Neural cell (in vitro differentiated cells): ENCODE measurements around the gene CEACAM4. TPM values are rescaled to one million over a fixed set of nuclear protein-coding genes. Genes with fewer than 3 reads are reported as not detected.

ENCODE experiments used
- H2AFZ ChIP-seq: fragments of 200-600, 300-800 bp; sonication (generic), shearing (Covaris generic); 2 replicates; pipeline ENCODE4 v1.6.0; 2014; ENCODE audit warnings: low read depth, mild to moderate bottlenecking, antibody characterized with exemption, low read length, moderate library complexity
- H3F3A ChIP-seq: fragments of 200-600 bp; shearing (Covaris generic); 2 replicates; pipeline ENCODE4 v1.6.1; 2016; ENCODE audit warnings: mild to moderate bottlenecking, moderate library complexity, mixed read lengths, antibody characterized with exemption, low read length; ENCODE audit not compliant: insufficient read depth, poor library complexity, severe bottlenecking
- H3K27ac ChIP-seq: fragments of 200-600, 300-800 bp; sonication (generic), shearing (Covaris generic); 2 replicates; pipeline ENCODE4 v1.5.1; 2014; ENCODE audit warnings: mild to moderate bottlenecking, low read length, moderate library complexity
- H3K27me3 ChIP-seq: fragments of 300-800, 200-600 bp; sonication (generic), shearing (Covaris generic); 2 replicates; pipeline ENCODE4 v1.6.0; 2014; ENCODE audit warnings: mild to moderate bottlenecking, low read depth, low read length, moderate library complexity; ENCODE audit not compliant: insufficient read depth
- H3K36me3 ChIP-seq: fragments of 300-800, 200-600 bp; sonication (generic), shearing (Covaris generic); 2 replicates; pipeline ENCODE4 v1.5.1; 2014; ENCODE audit warnings: mild to moderate bottlenecking, antibody characterized with exemption, low read length, moderate library complexity; ENCODE audit not compliant: insufficient read depth
- H3K4me2 ChIP-seq: fragments of 300-800, 200-600 bp; sonication (generic), shearing (Covaris generic); 2 replicates; pipeline ENCODE4 v1.6.0; 2014; ENCODE audit warnings: mild to moderate bottlenecking, low read length
- H3K4me3 ChIP-seq: fragments of 300-800, 200-600 bp; sonication (generic), shearing (Covaris generic); 2 replicates; pipeline ENCODE4 v1.5.1; 2014; ENCODE audit warnings: mild to moderate bottlenecking, low read length, moderate library complexity
- H3K79me2 ChIP-seq: fragments of 200-600 bp; shearing (Covaris generic); replicated peaks from 2 replicates; pipeline ENCODE4 v1.6.0; 2014; ENCODE audit warnings: mild to moderate bottlenecking, low read length, moderate library complexity; ENCODE audit not compliant: insufficient read depth
- H3K9ac ChIP-seq: fragments of 300-800, 200-600 bp; sonication (generic), shearing (Covaris generic); 2 replicates; pipeline ENCODE4 v1.6.1; 2016; ENCODE audit warnings: mild to moderate bottlenecking, low read length, mixed read lengths
- H3K9me2 ChIP-seq: fragments of 200-600 bp; shearing (Covaris generic); 2 replicates; pipeline ENCODE4 v1.6.1; 2016; ENCODE audit warnings: mild to moderate bottlenecking, low read length, mixed read lengths; ENCODE audit not compliant: insufficient read depth
- H3K9me3 ChIP-seq: fragments of 200-600, 300-800 bp; sonication (generic), shearing (Covaris generic); 2 replicates; pipeline ENCODE4 v1.6.1; 2016; ENCODE audit warnings: mild to moderate bottlenecking, mixed run types, low read length, moderate library complexity, mixed read lengths
- H4K20me1 ChIP-seq: fragments of 200-600 bp; shearing (Covaris generic); 2 replicates; pipeline ENCODE4 v1.6.1; 2016; ENCODE audit warnings: mild to moderate bottlenecking, mixed run types; ENCODE audit not compliant: insufficient read depth
- EP300 ChIP-seq: fragments of 450-650 bp; conservative IDR thresholded peaks from 2 replicates; pipeline ENCODE4 v1.6.1; 2014; ENCODE audit warnings: antibody characterized with exemption, mild to moderate bottlenecking, moderate library complexity; ENCODE audit not compliant: poor library complexity, severe bottlenecking
- EZH2 ChIP-seq: fragments of 200-600, 300-800 bp; shearing (Covaris generic), sonication (generic); IDR thresholded peaks from 2 replicates; pipeline ENCODE4 v1.6.1; 2014; ENCODE audit warnings: antibody characterized with exemption, low read length, borderline replicate concordance, mild to moderate bottlenecking; ENCODE audit not compliant: insufficient read depth, poor library complexity, severe bottlenecking
- MXI1 ChIP-seq: fragments of 450-650 bp; conservative IDR thresholded peaks from 2 replicates; pipeline ENCODE4 v1.6.1; 2014; ENCODE audit warnings: antibody characterized with exemption, mild to moderate bottlenecking; ENCODE audit not compliant: poor library complexity, severe bottlenecking
- POLR2AphosphoS5 ChIP-seq: IDR thresholded peaks from 2 replicates; pipeline ENCODE4 v1.6.1; 2012
- RAD21 ChIP-seq: fragments of 450-650 bp; conservative IDR thresholded peaks from 2 replicates; pipeline ENCODE4 v1.6.1; 2014; ENCODE audit warnings: antibody characterized with exemption, mild to moderate bottlenecking, moderate library complexity
- SMC3 ChIP-seq: fragments of 450-650 bp; conservative IDR thresholded peaks from 2 replicates; pipeline ENCODE4 v1.6.1; 2014; ENCODE audit warnings: antibody characterized with exemption, mild to moderate bottlenecking, moderate library complexity; ENCODE audit not compliant: poor library complexity
- TAF1 ChIP-seq: IDR thresholded peaks from 2 replicates; pipeline ENCODE4 v1.6.1; 2012; ENCODE audit warnings: low read depth
- polyA minus RNA-seq: library from RNA; depleted of rRNA, polyadenylated mRNA; stranded (reverse); fragments of >200 nt; gene quantifications from 2 replicates; pipeline ENCODE4 v1.2.3, GENCODE V29; 2014
- polyA plus RNA-seq: library from polyadenylated mRNA; depleted of rRNA; stranded (reverse); fragments of >200 nt; gene quantifications from 2 replicates; pipeline ENCODE4 v1.2.3, GENCODE V29; 2014
- TF ChIP-seq, protein P1 (sequence below): IDR thresholded peaks from 2 replicates; pipeline ENCODE4 v1.6.1; 2012; ENCODE audit warnings: borderline replicate concordance
- TF ChIP-seq, protein P2 (sequence below): fragments of 450-650 bp; IDR thresholded peaks from 2 replicates; pipeline ENCODE4 v1.5.1; 2014; ENCODE audit warnings: antibody characterized with exemption, mild to moderate bottlenecking, moderate library complexity; ENCODE audit not compliant: poor library complexity, severe bottlenecking

CEACAM4 gene
- not detected in 2 replicates for polyA plus RNA-seq
- polyA minus RNA-seq: not detected in 2 replicates

GRCh38 chr19:41626877-41627276 is at the start of gene CEACAM4:
CEACAM4 (minus strand) TSS chr19:41627074; CDS start chr19:41626963, 111 bp downstream.
- H2AFZ ChIP-seq: no peak within 1 kb of the TSS
- H3K9me2 ChIP-seq: no peaks in the 10 kb centered on the region
- H3F3A ChIP-seq: no peaks in the 10 kb centered on the region
- no peak within 1 kb of the TSS for H3K4me3 ChIP-seq
- no peaks in the 10 kb centered on the region for H3K27me3 ChIP-seq
- no peak for TF ChIP-seq SMC3
- TF ChIP-seq EZH2: no peak
- no peak for TF ChIP-seq RAD21
- no peak for TF ChIP-seq MXI1
- TF ChIP-seq TAF1: no peak
- no peak for TF ChIP-seq POLR2AphosphoS5
- TF ChIP-seq, protein P1, sequence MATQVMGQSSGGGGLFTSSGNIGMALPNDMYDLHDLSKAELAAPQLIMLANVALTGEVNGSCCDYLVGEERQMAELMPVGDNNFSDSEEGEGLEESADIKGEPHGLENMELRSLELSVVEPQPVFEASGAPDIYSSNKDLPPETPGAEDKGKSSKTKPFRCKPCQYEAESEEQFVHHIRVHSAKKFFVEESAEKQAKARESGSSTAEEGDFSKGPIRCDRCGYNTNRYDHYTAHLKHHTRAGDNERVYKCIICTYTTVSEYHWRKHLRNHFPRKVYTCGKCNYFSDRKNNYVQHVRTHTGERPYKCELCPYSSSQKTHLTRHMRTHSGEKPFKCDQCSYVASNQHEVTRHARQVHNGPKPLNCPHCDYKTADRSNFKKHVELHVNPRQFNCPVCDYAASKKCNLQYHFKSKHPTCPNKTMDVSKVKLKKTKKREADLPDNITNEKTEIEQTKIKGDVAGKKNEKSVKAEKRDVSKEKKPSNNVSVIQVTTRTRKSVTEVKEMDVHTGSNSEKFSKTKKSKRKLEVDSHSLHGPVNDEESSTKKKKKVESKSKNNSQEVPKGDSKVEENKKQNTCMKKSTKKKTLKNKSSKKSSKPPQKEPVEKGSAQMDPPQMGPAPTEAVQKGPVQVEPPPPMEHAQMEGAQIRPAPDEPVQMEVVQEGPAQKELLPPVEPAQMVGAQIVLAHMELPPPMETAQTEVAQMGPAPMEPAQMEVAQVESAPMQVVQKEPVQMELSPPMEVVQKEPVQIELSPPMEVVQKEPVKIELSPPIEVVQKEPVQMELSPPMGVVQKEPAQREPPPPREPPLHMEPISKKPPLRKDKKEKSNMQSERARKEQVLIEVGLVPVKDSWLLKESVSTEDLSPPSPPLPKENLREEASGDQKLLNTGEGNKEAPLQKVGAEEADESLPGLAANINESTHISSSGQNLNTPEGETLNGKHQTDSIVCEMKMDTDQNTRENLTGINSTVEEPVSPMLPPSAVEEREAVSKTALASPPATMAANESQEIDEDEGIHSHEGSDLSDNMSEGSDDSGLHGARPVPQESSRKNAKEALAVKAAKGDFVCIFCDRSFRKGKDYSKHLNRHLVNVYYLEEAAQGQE: no peak
- TF ChIP-seq EP300: no peak
- no peaks in the 10 kb centered on the region for H3K79me2 ChIP-seq
- no peak within 1 kb of the TSS for H3K4me2 ChIP-seq
- no peak within 1 kb of the TSS for H3K27ac ChIP-seq
- no peak within 1 kb of the TSS for H3K9ac ChIP-seq
- H3K36me3 ChIP-seq: no peaks in the 10 kb centered on the region
- no peaks in the 10 kb centered on the region for H3K9me3 ChIP-seq
- H4K20me1 ChIP-seq: no peaks in the 10 kb centered on the region

- no peaks in the 10 kb centered on the region for H4K20me1 ChIP-seq
- no peak overlapping the region for H2AFZ ChIP-seq
- no peak overlapping the region for H3K27ac ChIP-seq
- no peaks in the 10 kb centered on the region for H3F3A ChIP-seq
- H3K27me3 ChIP-seq: no peaks in the 10 kb centered on the region
- no peaks in the 10 kb centered on the region for H3K36me3 ChIP-seq
- no peaks in the 10 kb centered on the region for H3K79me2 ChIP-seq
- H3K4me3 ChIP-seq: no peak overlapping the region
- no peak overlapping the region for H3K9ac ChIP-seq
- no peaks in the 10 kb centered on the region for H3K9me2 ChIP-seq
- H3K9me3 ChIP-seq: no peaks in the 10 kb centered on the region
- H3K4me2 ChIP-seq: no peak overlapping the region
- TF ChIP-seq TAF1: no peak
- no peak for TF ChIP-seq POLR2AphosphoS5
- TF ChIP-seq RAD21: no peak
- TF ChIP-seq EZH2: no peak
- TF ChIP-seq, protein P1: no peak
- TF ChIP-seq MXI1: no peak
- no peak for TF ChIP-seq EP300
- TF ChIP-seq, protein P2, sequence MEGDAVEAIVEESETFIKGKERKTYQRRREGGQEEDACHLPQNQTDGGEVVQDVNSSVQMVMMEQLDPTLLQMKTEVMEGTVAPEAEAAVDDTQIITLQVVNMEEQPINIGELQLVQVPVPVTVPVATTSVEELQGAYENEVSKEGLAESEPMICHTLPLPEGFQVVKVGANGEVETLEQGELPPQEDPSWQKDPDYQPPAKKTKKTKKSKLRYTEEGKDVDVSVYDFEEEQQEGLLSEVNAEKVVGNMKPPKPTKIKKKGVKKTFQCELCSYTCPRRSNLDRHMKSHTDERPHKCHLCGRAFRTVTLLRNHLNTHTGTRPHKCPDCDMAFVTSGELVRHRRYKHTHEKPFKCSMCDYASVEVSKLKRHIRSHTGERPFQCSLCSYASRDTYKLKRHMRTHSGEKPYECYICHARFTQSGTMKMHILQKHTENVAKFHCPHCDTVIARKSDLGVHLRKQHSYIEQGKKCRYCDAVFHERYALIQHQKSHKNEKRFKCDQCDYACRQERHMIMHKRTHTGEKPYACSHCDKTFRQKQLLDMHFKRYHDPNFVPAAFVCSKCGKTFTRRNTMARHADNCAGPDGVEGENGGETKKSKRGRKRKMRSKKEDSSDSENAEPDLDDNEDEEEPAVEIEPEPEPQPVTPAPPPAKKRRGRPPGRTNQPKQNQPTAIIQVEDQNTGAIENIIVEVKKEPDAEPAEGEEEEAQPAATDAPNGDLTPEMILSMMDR: no peak
- no peak for TF ChIP-seq SMC3
Measured at GRCh38 chr19:41671486-41671885, 44.6 kb upstream of the CEACAM4 start.
